GM19099 (cell line): Measurements from ENCODE around the gene GOLT1A.

Source experiments
- POLR2A ChIP-seq: IDR thresholded peaks from 3 replicates; pipeline ENCODE4 v1.6.1; 2011; ENCODE audit warnings: low read depth; ENCODE audit not compliant: insufficient read length; ENCODE audit errors: extremely low read depth

The GOLT1A gene

DNA sequence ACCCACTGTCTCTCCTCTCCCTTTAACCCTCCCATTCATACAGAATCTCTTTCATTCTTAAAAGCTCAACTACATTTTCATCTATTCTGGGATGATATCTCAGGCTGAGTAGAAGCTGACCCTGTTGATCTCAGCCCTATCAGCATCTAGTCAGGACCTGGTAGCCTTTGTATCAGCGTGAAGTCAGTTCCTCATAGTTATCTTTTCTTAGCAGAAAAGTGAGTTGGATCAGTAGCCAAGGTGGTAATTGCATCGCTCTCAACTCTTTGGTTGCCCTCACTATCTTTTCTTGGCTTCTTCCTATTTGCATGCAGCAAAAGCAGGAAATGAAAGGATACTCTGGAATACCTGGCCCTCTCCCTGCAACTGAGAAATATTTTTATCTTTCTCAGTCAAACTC is 13.6 kb upstream of the GOLT1A start:
- no peak for TF ChIP-seq POLR2A

- TF ChIP-seq POLR2A: no peak
These were observed 12.3 kb upstream of the GOLT1A start for GRCh38 chr1:204225841-204226735.

- TF ChIP-seq POLR2A: no peak
These were observed 10.9 kb upstream of the GOLT1A start for GRCh38 chr1:204224655-204225054.

DNA sequence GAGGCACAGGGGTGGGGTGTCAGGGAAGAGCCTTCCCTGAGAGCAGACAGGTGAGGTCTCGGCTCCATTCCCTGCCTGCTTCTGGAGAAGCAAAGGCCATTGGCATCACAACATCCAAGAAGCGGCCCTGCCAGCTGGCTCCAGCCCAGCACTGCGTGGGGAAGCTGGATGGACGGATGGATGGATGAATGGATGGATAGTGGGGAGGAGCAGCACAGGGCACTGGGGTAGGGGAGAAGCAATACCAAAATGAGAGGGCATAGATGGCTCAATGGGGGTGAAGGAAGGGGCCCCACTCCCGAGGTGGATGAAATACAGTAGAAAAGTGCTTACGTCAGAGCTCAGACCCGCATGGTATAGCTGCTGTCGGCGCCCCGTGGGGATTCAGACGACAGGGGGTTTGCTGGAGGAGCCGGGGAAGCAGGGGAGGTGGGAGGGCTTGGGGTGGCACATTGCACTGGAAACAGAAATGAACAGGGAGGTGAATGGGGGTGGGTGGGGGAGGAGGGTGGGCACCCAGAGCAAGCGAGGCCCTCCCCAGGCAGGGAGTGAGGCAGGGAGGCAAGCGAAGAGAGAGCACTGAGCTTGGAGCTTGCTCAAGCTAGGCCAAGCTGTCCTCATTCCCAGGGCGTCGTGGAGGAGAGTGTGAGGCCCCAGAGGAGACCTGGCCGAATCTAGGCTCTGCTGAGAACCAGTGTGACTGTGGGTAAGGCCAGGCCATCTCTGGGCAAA is 9.5 kb upstream of the GOLT1A start:
- TF ChIP-seq POLR2A: no peak

DNA sequence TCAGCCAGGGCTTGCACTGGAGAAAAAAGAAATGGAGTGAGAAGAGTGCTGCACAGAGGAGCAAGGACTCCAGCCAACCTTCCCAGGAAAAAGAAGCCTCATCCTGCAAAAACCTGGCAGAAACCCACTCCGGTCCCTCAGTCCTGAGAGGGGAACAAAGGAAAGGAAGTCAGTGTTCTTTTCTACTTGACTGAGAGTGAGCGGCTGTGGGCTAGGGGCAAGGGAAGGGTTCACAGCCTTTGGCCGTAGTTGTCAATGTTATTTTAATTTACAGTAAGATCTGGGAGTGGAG is 8.9 kb upstream of the GOLT1A start:
- no peak for TF ChIP-seq POLR2A

DNA sequence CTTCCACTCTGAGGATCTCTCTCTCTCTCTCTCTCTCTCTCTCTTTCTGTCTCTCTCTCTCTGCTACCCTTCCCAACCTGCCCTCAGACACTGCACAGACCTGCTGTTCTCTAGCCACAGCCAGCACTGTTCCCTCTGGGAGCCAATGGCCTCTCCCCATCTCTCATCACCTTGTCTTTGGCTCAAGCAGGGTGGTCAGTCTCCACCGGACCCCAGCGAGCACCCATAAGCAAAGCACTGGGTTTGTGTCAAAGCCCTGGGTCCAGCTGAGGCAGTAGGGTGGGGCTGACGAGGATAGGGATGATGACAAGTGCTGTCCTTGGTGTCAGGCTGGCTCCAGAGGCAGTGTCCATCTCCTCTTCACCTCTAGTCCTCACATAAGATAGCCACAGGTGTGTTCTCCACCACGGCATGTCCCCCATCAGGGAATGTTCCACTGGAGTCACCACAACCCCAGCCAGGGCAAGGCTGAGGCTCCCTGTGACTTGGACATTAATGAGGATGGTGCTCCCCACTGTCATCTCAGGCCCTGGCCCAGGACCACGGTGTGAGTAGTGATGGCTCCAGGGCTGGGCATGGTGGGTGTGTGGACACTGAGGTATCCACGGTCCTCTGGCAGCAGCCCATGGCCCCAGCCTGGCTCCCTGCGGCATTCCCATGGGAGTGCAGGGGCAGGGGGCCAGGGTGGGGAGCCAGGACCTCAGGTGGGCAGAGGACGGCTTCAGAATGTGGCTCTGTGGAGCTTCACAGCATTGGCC is 8.4 kb upstream of the GOLT1A start:
- TF ChIP-seq POLR2A: no peak

GRCh38 chr1:204221271-204221670 is 7.5 kb upstream of the GOLT1A start:
- TF ChIP-seq POLR2A: no peak

DNA sequence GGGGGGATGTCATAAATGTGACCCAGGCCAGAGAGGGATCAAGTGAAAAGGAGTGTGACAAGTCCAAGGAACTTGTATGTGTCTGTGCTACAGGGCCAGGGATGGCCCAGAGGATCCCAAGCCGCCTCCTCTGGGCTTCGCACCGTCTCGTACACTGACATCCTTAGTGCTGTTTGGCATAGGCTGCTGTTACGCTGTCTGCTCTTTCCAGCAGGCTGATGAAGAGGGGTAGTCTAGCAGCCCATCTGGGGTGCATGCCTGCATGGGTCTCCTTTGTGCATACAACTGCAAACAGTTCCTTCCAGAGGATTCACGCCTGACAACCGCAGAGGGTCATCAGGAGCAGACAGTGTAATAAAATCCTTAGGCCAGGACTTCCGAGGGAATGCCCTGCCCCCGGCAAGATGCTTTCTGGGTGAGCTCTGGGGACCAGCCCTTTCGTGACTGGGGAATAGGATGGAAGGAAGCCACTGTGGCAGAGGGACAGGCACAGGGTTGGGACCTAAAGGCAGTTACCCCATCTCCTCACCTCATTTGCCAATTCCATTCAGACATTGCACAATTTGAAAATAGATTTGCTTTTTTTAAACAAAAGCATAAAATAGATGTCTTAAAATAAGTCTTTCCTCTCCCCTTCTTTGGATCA is 6.3 kb upstream of the GOLT1A start:
- no peak for TF ChIP-seq POLR2A

GRCh38 chr1:204218552-204218951 is 4.8 kb upstream of the GOLT1A start:
- no peak for TF ChIP-seq POLR2A

GRCh38 chr1:204217648-204218000 is 3.8 kb upstream of the GOLT1A start:
- no peak for TF ChIP-seq POLR2A

GRCh38 chr1:204216880-204217647 is 3.3 kb upstream of the GOLT1A start:
- TF ChIP-seq POLR2A: no peak

- no peak for TF ChIP-seq POLR2A
These were observed 2.4 kb upstream of the GOLT1A start for GRCh38 chr1:204216236-204216635.

GRCh38 chr1:204212715-204213114 is 1.1 kb downstream of the GOLT1A start:
- no peak for TF ChIP-seq POLR2A

DNA sequence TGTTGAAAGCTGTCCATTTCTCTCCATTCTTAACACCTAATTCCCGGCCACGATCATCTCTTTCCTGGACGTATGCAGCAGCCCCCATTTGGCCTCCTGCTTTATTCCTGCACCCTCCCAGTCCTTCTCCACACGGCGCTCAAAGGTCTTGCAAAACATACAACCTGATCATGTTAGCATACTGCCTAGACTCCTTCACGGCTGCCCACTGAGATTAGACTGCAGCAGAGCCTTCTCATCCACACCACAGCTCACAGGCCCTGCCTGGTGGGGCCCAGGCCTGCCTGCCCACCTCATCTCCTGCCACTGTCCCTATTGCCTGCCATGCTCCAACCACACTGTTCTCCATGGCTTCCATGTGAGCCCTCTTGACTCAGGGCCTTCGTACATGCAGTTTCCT is 2.7 kb downstream of the GOLT1A start:
- no peak for TF ChIP-seq POLR2A
